ENCODE measurements around the gene ABCF3. TPM values are rescaled to one million over a fixed set of nuclear protein-coding genes. Genes with fewer than 3 reads are reported as not detected.
A peak's percentile ranks its signal among the peaks of the same experiment; 100 is the strongest.

Gene ABCF3
- total and polyA plus RNA-seq, 2 donors from 2014 or later: 49.1 to 69.0 TPM

DNA sequence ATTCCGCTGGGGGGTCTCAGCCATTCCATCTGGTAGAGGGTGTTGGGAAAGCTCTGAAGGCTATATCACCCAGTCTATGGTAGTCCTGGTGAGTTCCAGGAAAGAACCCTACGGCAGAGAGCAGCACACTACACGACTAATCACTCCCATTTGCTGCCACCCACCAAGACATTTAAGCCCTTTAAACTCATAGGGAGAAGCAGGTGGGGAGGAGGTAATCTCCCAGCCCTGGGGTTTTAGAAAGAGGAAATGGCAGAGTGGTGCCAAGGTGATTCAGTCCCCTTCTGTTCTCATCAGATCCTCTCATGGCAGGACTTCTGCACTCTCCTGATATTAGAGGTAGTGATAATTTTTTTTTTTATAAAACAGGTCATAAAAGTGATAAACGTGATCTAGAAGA, 32.8 kb downstream of the ABCF3 start:
- TF ChIP-seq, protein P1, sequence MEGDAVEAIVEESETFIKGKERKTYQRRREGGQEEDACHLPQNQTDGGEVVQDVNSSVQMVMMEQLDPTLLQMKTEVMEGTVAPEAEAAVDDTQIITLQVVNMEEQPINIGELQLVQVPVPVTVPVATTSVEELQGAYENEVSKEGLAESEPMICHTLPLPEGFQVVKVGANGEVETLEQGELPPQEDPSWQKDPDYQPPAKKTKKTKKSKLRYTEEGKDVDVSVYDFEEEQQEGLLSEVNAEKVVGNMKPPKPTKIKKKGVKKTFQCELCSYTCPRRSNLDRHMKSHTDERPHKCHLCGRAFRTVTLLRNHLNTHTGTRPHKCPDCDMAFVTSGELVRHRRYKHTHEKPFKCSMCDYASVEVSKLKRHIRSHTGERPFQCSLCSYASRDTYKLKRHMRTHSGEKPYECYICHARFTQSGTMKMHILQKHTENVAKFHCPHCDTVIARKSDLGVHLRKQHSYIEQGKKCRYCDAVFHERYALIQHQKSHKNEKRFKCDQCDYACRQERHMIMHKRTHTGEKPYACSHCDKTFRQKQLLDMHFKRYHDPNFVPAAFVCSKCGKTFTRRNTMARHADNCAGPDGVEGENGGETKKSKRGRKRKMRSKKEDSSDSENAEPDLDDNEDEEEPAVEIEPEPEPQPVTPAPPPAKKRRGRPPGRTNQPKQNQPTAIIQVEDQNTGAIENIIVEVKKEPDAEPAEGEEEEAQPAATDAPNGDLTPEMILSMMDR (IDR thresholded peaks at IDR 0.05; ENCODE audit: borderline replicate concordance, extremely low read depth, insufficient read depth): no peak
- H3K27me3 ChIP-seq (ENCODE audit: control insufficient read depth, insufficient read depth, low read length): no peaks in the 10 kb centered on the region
- no peaks in the 10 kb centered on the region for H3K36me3 ChIP-seq (ENCODE audit: control insufficient read depth in 2 of 3, insufficient read depth in 3 of 3, low read length in 3 of 3)
- no peak overlapping the region for H3K9ac ChIP-seq (ENCODE audit: low read length in 3 of 3)
- no peak overlapping the region for H3K4me3 ChIP-seq (ENCODE audit: low read length in 3 of 3)
- no peaks in the 10 kb centered on the region for H3K9me3 ChIP-seq (ENCODE audit: control insufficient read depth in 2 of 3, insufficient read depth in 1 of 3, low read length in 3 of 3)
- FAIRE-seq: no peak
- DNase-seq: no peak
- H3K4me1 ChIP-seq (ENCODE audit: control insufficient read depth in 2 of 3, insufficient read depth in 2 of 3, low read depth in 1 of 3, low read length in 3 of 3): no peaks in the 10 kb centered on the region
- intact Hi-C loops (cut with DNase I): no loop called here
- H3K27ac ChIP-seq (ENCODE audit: low read depth in 2 of 2, low read length in 2 of 2): no peak overlapping the region

- TF ChIP-seq, protein P1 (IDR thresholded peaks at IDR 0.05; ENCODE audit: borderline replicate concordance, extremely low read depth, insufficient read depth): no peak
- Histone ChIP-seq H3K27me3 (ENCODE audit: control insufficient read depth, insufficient read depth, low read length) (peaks cover under 1% of the 10 kb centered on the region), H3K9me3 (ENCODE audit: control insufficient read depth in 2 of 3, insufficient read depth in 1 of 3, low read length in 3 of 3) (no peaks in the 10 kb centered on the region), H3K36me3 (ENCODE audit: control insufficient read depth in 2 of 3, insufficient read depth in 3 of 3, low read length in 3 of 3) (no peaks in the 10 kb centered on the region), H3K27ac (ENCODE audit: low read depth in 2 of 2, low read length in 2 of 2) (no peak overlapping the region), H3K4me3 (ENCODE audit: low read length in 3 of 3) (no peak overlapping the region), H3K9ac (ENCODE audit: low read length in 3 of 3) (no peak overlapping the region), H3K4me1 (ENCODE audit: control insufficient read depth in 2 of 3, insufficient read depth in 2 of 3, low read depth in 1 of 3, low read length in 3 of 3) (no peaks in the 10 kb centered on the region)
- intact Hi-C loops (cut with DNase I): no loop called here
- DNase-seq (no peak), FAIRE-seq (no peak)
Observed at GRCh38 chr3:184222521-184222920, 36.5 kb downstream of the ABCF3 start.

DNA sequence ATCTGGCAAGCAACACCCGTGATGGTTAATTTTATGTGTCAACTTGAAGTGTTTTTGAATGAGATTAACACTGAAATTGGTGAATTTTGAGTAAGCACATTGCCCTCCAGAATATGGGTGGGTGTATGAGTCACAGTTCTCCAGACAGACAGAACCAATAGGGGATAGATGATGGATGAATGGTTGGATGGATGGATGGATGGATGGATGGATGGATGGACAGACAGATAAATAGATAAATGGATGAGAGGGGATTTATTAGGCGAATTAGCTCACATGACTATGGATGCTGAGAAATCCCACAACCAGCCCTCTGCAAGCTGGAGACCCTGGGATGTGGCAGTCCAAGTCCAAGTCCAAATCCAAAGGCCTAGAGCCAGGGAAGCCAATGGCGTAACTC, 37.9 kb downstream of the ABCF3 start:
- FAIRE-seq (no peak), DNase-seq (no peak)
- H3K36me3 ChIP-seq (ENCODE audit: control insufficient read depth in 2 of 3, insufficient read depth in 3 of 3, low read length in 3 of 3): no peaks in the 10 kb centered on the region
- peaks cover 0 to 3% (median 0%) of the 10 kb centered on the region in 3 donors for H3K4me1 ChIP-seq (ENCODE audit: control insufficient read depth in 2 of 3, insufficient read depth in 2 of 3, low read depth in 1 of 3, low read length in 3 of 3)
- no peak overlapping the region for H3K9ac ChIP-seq (ENCODE audit: low read length in 3 of 3)
- H3K27ac ChIP-seq (ENCODE audit: low read depth in 2 of 2, low read length in 2 of 2): no peak overlapping the region
- no peak overlapping the region for H3K4me3 ChIP-seq (ENCODE audit: low read length in 3 of 3)
- TF ChIP-seq, protein P1 (IDR thresholded peaks at IDR 0.05; ENCODE audit: borderline replicate concordance, extremely low read depth, insufficient read depth): no peak
- no peaks in the 10 kb centered on the region for H3K9me3 ChIP-seq (ENCODE audit: control insufficient read depth in 2 of 3, insufficient read depth in 1 of 3, low read length in 3 of 3)
- H3K27me3 ChIP-seq (ENCODE audit: control insufficient read depth, insufficient read depth, low read length): peaks cover 4% of the 10 kb centered on the region
- intact Hi-C loops (cut with DNase I): no loop called here

DNA sequence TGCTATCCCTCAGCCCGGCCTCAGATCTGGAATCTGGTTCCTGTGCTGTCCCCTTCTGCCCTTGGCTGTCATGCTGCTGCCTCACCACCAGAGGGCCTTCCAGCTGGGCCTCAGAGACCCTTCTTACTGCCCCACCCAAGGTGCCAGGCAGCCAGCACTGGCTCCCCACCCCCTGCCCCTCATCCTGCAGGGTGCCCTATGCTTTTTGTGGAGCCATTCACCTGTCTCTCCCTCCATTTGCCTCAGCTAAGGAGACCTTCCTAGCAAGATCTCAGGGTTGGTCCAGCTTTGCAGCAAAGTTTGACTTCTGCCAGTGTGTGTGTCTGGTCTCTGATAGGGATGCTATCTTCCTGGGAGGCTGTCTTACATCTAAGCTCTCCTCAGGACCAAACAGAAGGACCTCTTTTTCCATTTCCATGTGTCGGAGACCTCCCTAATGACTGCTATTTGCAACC, 41.5 kb downstream of the ABCF3 start:
- H3K4me3 ChIP-seq (ENCODE audit: low read length in 3 of 3): no peak overlapping the region
- DNase-seq: no peak
- no peak for FAIRE-seq

More for the DNA sequence above, 41.5 kb downstream of the ABCF3 start:
- TF ChIP-seq, protein P1 (IDR thresholded peaks at IDR 0.05; ENCODE audit: borderline replicate concordance, extremely low read depth, insufficient read depth): peak; percentile 57
- no peak overlapping the region for H3K9ac ChIP-seq (ENCODE audit: low read length in 3 of 3)
- H3K27ac ChIP-seq (ENCODE audit: low read depth in 2 of 2, low read length in 2 of 2): no peak overlapping the region
- H3K36me3 ChIP-seq (ENCODE audit: control insufficient read depth in 2 of 3, insufficient read depth in 3 of 3, low read length in 3 of 3): no peaks in the 10 kb centered on the region
- no peaks in the 10 kb centered on the region for H3K9me3 ChIP-seq (ENCODE audit: control insufficient read depth in 2 of 3, insufficient read depth in 1 of 3, low read length in 3 of 3)
- peaks cover 0 to 14% (median 0%) of the 10 kb centered on the region in 3 donors for H3K4me1 ChIP-seq (ENCODE audit: control insufficient read depth in 2 of 3, insufficient read depth in 2 of 3, low read depth in 1 of 3, low read length in 3 of 3)
- H3K27me3 ChIP-seq (ENCODE audit: control insufficient read depth, insufficient read depth, low read length): peaks cover 16% of the 10 kb centered on the region
- intact Hi-C loops (cut with DNase I): no loop called here
